ENCODE measurements around the gene FBXO21.
"Not testable (repeated sequence)": the region's sequence is repeated elsewhere in the genome, so short reads cannot be mapped to it uniquely, and the experiment has no call there.

Gene FBXO21

GRCh38 chr12:117190210-117190781 is at the start of gene FBXO21:
TSS of gene FBXO21 (minus strand) at chr12:117190470. CDS start at chr12:117190456, 14 bp downstream.
- peak; percentile 52 to 53 for DNase-seq (ENCODE audit: low read depth in 2 of 2)

- peak; percentile 13 for DNase-seq (ENCODE audit: low read depth in 2 of 2)
Measured at GRCh38 chr12:117236456-117237001, 46.3 kb upstream of the FBXO21 start.

GRCh38 chr12:117235261-117235660 is 45.0 kb upstream of the FBXO21 start:
- no peak for DNase-seq (ENCODE audit: low read depth in 2 of 2)

- DNase-seq (ENCODE audit: low read depth in 2 of 2), result no peak
Measured at GRCh38 chr12:117234441-117234840, 44.2 kb upstream of the FBXO21 start.

- DNase-seq (ENCODE audit: low read depth in 2 of 2), result no peak
Measured at GRCh38 chr12:117231750-117232149, 41.5 kb upstream of the FBXO21 start.

GRCh38 chr12:117228239-117228638 is 38.0 kb upstream of the FBXO21 start:
- DNase-seq (ENCODE audit: low read depth in 2 of 2), result no peak

GRCh38 chr12:117227000-117227653 is 36.9 kb upstream of the FBXO21 start:
- DNase-seq (ENCODE audit: low read depth in 2 of 2), result no peak

GRCh38 chr12:117226505-117226904 is 36.2 kb upstream of the FBXO21 start:
- no peak for DNase-seq (ENCODE audit: low read depth in 2 of 2)

- no peak for DNase-seq (ENCODE audit: low read depth in 2 of 2)
Measured at GRCh38 chr12:117225179-117225578, 34.9 kb upstream of the FBXO21 start.

GRCh38 chr12:117220947-117221346 is 30.7 kb upstream of the FBXO21 start:
- not testable (repeated sequence) for DNase-seq (ENCODE audit: low read depth in 2 of 2)

GRCh38 chr12:117218149-117218548 is 27.9 kb upstream of the FBXO21 start:
- no peak for DNase-seq (ENCODE audit: low read depth in 2 of 2)

GRCh38 chr12:117216686-117217085 is 26.4 kb upstream of the FBXO21 start:
- no peak for DNase-seq (ENCODE audit: low read depth in 2 of 2)

- DNase-seq (ENCODE audit: low read depth in 2 of 2), result no peak
Measured at GRCh38 chr12:117214797-117215196, 24.5 kb upstream of the FBXO21 start.

GRCh38 chr12:117213295-117213808 is 23.1 kb upstream of the FBXO21 start:
- no peak for DNase-seq (ENCODE audit: low read depth in 2 of 2)

- peak; percentile 34 to 36 for DNase-seq (ENCODE audit: low read depth in 2 of 2)
Measured at GRCh38 chr12:117212563-117213190, 22.4 kb upstream of the FBXO21 start.

- DNase-seq (ENCODE audit: low read depth in 2 of 2), result no peak
Measured at GRCh38 chr12:117210266-117210918, 20.1 kb upstream of the FBXO21 start.

GRCh38 chr12:117209626-117210025 is 19.4 kb upstream of the FBXO21 start:
- no peak for DNase-seq (ENCODE audit: low read depth in 2 of 2)

- DNase-seq (ENCODE audit: low read depth in 2 of 2), result no peak
Measured at GRCh38 chr12:117208811-117209455, 18.7 kb upstream of the FBXO21 start.

- no peak for DNase-seq (ENCODE audit: low read depth in 2 of 2)
Measured at GRCh38 chr12:117208206-117208605, 17.9 kb upstream of the FBXO21 start.

GRCh38 chr12:117207675-117208074 is 17.4 kb upstream of the FBXO21 start:
- no peak for DNase-seq (ENCODE audit: low read depth in 2 of 2)

- DNase-seq (ENCODE audit: low read depth in 2 of 2), result no peak
Measured at GRCh38 chr12:117202556-117202955, 12.3 kb upstream of the FBXO21 start.

GRCh38 chr12:117202033-117202432 is 11.8 kb upstream of the FBXO21 start:
- DNase-seq (ENCODE audit: low read depth in 2 of 2), result no peak
